GM19328 (cell line): ENCODE measurements around the gene NINL.

ENCODE experiments used
- ATAC-seq: cut with Tn5 transposase; IDR thresholded peaks from one replicate; pipeline ENCODE4 v1.9.1; 2021; ENCODE audit warnings: mild to moderate bottlenecking, moderate library complexity; ENCODE audit not compliant: unreplicated experiment

NINL gene

GRCh38 chr20:25467441-25467840, 117.9 kb downstream of the NINL start:
- no peak for ATAC-seq

DNA sequence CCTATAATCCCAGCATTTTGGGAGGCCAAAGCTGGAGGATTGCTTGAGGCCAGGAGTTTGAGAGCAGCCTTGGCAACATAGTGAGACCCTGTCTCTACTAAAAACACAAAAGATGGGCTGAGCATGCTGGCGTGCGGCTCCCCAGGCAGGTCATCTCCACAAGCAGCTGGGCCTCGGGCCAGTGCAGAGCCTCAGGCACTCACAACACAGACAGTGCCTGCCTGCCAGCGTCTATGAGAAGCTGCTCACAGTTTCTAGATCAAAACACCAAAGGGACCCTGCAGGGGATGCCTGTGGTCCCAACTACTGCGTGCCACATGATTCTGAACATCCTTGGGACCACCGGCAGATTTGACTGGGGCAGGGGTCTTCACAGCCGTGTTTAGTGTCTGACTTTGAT, 118.5 kb downstream of the NINL start:
- ATAC-seq: no peak

- ATAC-seq: no peak
Observed at GRCh38 chr20:25465243-25466135, 119.8 kb downstream of the NINL start.

GRCh38 chr20:25464501-25465242, 120.7 kb downstream of the NINL start:
- ATAC-seq: no peak

DNA sequence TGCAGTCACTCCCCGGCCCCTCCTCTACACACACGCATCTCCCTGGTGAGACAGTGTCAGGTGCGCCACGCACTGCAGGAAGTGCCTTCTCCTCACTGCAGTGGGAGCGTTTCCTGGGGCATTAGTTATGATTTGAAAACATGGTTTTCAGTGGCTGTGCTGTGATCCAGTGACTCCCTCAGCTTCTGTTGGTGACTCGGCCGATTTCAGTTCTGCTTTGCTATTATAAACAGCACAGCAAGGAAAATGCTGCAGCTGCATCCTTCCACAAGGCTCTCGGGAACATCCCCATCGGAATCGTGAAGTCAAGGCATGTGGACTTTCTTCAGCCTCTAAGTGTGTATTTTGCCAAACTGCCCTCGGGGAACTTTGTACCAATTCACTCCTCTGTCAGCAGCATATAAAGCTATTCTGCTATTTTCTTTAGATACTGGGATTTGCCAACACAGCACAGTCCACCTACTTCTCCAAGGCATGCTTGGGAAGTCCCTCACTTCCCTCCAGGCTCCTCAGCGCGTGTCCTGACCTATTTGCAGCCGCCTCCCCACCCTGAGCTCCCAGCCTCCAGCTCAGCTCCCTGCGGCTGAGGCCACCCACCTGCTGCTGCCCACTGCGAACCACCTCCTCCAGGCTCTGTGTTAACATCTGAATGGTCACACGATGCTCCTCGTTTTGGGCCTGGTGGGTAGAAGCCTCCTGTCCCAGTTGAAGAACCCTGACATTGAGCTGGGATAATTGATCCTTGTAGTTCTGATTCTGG, 123.4 kb downstream of the NINL start:
- no peak for ATAC-seq

DNA sequence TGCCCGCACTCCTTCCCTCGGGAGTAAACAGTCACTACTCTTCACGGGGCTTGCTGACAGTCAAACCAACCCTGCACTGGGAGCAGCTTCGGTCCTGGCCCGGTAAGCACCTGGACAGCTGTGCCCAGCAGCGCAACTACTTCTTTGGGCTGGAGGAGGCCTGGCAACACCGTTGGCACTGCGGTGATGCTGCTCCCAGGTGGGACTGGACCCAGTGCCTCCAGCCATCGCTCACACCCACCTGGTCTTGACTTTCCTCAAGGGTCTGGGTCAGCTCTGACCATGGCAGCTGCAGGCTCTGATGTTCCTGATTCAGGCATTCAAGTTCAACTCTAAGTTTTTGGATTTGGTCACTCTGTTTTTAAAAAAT, 124.1 kb downstream of the NINL start:
- ATAC-seq: no peak

DNA sequence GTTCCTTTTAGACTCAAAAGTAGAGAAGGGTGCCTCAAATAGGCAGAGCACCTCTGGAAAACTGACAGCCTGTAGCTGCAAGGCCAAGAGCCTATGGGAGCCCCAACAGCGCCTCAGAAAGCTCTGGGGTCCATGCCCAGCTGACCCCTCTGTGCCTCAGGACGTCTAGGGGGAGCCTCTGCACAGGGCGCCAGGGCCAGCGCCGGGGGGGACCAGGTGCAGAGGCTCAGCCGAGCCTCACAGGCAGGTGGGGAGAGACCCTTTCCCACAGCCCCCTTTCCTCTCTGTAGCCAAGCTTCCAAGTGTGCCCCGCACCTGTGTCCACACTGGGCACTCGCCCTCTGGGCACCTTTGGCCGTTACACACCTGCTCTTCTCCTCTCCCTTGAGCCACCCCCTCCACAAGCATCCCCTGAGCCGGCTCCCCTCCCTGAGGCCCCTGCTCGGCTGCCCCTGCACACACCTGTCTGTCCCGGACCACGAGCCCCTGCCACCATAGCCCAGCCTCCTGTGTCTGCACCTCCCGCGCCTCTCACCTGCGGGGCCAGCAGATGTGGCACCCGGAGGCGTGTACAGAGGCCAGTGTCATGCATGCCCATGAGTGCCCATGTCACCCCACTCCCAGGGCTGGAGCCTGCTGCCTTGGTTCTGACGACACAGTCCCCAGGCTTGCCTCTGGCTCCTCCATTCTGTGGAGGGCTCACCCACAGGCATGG, 124.6 kb downstream of the NINL start:
- ATAC-seq: no peak

GRCh38 chr20:25459916-25460535, 125.3 kb downstream of the NINL start:
- no peak for ATAC-seq

DNA sequence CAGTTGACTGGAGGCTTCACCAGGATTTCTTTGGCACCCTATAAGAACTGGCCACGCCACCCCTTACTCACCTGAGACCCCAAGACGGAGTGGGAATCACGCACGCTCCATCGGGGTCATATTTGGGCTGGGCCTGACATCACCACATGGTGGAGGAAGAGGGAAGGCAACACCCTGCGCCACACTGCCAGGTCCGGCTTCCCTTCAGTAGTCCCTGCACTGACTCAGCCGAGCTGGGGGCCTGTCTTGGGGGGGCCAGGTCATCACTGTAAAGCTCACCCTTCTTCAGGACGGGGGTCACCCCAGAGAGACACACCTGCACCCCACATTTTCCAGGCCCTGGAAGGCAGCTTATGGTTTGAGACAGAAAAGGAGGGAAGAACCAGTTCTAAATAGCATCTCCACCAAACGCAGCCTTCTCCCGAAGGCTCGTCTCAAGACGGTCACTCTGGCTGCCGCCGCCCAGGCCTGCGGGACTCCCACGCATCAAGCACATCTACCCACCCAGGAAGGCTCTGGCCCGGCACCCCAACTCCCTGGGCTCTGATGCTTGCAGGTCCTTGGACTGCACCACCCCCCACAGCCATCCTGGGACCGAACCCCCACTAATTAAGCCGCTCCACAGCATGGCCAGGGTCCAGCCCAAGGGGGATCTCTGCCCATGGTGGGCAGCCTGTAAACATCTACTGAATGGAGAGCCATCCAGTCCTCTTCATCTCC, 126.1 kb downstream of the NINL start:
- no peak for ATAC-seq

DNA sequence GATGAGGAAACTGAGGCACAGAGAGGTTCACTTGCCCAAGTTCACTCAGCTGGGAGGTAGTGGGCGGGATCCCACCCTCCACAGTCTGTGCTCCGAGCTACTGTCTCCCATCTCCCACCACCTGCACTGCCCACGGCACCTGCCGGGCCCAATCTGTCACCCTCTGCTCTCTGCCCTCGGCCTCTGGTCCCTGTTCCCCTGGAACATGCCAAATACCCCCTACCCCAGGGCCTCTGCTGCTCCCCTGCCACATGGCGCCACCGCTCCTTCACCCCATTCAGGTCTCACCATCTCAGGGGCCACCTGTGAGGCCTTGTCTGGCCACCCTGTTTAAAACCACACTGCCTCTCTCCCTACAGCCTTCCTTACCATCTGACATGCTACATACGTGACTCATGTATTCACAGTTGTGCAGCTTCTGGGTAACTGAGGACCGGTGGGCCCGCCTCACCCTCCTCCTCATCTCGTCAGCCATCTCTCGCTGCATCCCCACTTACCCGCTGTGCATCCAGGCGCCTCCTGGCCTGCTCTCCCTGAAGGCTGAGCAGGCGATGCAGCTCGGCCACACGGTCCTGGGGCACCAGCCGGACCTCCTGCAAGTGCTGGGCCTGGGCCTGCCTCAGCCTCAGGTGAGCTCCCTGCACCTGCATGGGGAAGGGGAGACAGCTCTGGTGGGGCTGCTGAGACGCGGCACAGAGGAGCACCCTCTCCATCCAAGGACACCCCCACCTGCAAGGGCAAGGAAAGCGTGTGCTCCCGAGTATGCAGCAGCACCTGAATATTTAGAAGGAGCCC, 127.2 kb downstream of the NINL start:
- no peak for ATAC-seq

DNA sequence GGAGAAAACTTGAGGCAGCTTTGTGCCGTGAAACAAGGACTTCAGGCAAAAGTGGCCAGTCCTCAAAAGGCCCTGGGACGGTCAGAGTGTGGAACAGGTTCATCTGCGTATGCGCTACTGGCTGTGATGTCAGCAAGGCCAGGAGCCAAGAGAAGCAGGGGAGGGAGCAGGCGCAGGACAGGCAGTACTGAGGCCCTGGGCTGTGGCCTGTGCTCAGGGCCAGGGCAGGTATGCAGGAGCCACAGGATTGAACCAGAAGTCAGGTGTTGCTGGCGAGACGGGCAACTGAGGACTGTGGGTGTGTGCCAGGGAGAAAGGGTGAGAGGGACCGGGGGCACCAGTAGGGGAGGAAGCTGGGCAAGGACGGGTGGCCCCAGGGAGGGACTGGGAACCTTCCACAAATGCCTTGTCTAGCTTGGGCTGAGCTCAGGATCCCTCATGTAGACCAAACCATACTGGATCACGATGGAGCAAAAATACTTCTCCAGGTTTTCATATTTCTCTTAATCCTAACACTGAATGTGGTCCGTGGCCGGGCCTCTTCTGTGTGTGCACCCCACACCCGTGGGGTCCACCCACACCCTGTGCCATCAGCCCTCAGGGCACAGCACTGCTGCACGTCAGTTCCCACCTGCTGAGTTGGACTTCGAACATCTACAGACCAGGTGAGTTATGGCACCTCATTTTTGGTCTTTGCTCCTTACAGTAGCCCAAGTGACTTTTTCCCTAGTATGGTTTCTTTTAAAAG, 131.0 kb downstream of the NINL start:
- ATAC-seq: no peak

GRCh38 chr20:25453035-25453810, 132.1 kb downstream of the NINL start:
- ATAC-seq: no peak

DNA sequence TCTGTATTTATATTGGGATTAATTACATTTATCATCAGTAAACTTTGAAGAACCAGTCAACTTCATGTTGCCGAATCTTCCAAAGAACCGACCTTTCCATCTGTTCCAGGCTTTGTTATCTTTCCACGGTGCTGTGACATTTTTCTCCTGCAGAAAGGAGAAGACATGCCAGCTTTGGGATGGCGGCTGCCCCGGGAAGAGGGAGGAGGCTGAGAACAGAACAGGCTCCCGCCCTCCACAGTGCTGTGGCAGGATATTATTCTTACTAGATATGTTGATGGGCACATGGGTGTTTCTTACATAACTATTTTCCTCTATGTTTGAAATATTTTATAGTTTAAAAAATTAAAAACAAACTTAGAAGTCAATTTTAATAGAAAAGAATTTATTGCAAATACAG, 133.0 kb downstream of the NINL start:
- no peak for ATAC-seq

DNA sequence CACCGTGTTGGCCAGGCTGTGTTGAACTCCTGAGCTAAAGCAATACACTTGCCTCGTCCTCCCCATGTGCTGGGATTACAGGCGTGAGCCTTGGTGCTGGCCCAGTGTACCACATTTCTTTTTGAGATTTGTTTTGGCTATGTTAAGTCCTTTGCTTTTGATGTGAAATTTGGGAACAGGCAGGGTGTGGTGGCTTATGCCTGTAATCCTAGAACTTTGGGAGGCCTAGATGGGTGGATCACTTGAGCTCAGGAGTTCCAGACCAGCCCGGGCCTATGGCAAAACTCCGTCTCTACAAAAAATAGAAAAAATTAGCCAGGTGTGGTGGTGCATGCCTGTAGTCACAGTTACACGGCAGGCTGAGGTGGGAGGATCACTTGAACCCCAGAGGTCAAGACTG, 137.7 kb downstream of the NINL start:
- no peak for ATAC-seq

- no peak for ATAC-seq
Observed at GRCh38 chr20:25444556-25444955, 140.8 kb downstream of the NINL start.

- no peak for ATAC-seq
Observed at GRCh38 chr20:25439328-25439727, 146.0 kb downstream of the NINL start.

DNA sequence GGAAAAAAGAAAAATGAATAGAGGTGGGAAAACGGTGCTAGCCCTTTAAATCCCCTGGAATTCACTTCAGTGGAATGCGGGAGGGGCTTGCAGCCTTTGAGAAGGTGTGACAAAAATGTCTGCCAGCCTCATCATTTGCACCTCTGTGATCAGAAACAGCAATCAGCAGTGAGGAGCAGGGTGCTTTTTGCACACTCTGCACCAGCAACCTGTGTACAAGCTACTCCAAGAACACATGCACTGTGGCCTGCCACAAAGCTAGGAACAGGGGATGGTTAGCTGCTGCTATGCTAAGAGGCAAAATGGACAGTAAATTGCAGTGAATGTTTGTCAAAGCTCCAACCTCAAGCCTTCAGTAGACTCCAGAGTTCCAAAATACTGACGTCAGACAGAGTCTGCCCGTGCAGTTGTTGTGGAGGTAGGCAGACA, 148.2 kb downstream of the NINL start:
- no peak for ATAC-seq

DNA sequence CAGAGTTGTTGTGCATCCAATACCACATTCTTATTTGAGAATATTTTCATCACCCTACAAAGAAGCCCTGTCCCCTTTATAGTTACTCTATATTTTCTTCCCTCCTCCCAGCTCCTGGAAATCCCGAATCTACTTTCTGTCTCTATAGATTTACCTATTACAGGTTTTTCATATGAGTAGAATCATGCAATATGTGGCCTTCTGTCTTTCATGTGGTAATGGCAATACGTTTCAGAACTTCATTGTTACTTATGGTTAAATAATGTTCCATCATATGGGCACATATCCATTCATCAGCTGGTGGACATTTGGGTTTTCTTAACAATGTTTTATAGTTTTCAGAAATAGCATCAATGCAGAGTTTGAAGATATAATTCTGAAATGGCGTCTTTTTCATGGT, 160.8 kb downstream of the NINL start:
- no peak for ATAC-seq
